HepG2 (cell line): ENCODE data around the gene CALML5.

Source experiments
- NFIC ChIP-seq: IDR thresholded peaks from 2 replicates; pipeline ENCODE4 v1.6.1; 2012; ENCODE audit warnings: mild to moderate bottlenecking, low read length, inconsistent platforms
- TF ChIP-seq, protein P1 (sequence below): sonication (generic); formaldehyde crosslinking; IDR thresholded peaks from 2 replicates; pipeline ENCODE4 v1.5.0; 2020; ENCODE audit warnings: mild to moderate bottlenecking, missing genetic modification reagents, moderate library complexity

DNA sequence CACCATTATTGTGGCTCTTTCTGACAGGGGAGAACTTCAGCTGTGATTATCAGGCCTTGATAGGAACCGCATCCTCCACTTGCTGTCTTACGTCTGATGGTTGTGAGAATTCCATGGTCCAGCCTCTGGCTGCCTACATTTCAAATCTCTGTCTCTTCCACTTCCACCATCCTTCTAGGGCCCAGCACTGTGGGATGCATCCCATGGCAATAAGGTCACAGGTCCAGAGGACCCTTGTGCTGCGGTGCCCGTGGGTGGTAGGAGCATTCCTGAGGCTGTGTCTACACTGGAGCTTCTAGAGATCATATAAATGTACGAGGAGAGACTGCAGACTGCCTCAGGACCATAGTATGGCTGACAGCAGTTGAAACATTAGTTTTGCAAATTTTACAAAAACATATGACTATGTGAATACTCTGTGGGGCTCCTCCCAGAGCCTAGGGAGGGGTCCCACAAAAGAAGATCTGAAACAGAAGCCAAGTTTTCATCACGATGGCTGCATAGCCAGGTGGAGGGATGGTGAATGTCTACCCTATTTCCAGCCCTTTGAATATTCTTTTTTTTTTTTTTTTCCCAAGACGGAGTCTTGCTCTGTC, 37.2 kb upstream of the CALML5 start:
- TF ChIP-seq, protein P1, sequence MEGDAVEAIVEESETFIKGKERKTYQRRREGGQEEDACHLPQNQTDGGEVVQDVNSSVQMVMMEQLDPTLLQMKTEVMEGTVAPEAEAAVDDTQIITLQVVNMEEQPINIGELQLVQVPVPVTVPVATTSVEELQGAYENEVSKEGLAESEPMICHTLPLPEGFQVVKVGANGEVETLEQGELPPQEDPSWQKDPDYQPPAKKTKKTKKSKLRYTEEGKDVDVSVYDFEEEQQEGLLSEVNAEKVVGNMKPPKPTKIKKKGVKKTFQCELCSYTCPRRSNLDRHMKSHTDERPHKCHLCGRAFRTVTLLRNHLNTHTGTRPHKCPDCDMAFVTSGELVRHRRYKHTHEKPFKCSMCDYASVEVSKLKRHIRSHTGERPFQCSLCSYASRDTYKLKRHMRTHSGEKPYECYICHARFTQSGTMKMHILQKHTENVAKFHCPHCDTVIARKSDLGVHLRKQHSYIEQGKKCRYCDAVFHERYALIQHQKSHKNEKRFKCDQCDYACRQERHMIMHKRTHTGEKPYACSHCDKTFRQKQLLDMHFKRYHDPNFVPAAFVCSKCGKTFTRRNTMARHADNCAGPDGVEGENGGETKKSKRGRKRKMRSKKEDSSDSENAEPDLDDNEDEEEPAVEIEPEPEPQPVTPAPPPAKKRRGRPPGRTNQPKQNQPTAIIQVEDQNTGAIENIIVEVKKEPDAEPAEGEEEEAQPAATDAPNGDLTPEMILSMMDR (CRISPR knock-in tag): no peak
- TF ChIP-seq NFIC: no peak
